Iris pigment epithelial cell (primary cell): ENCODE data around the gene IAH1.
"Not testable (repeated sequence)": the region's sequence is repeated elsewhere in the genome, so short reads cannot be mapped to it uniquely, and the experiment has no call there.

Source experiments
- DNase-seq: peaks from one replicate; pipeline ENCODE4 v3.0.0-alpha.2; 2011; ENCODE audit warnings: low read depth

The IAH1 gene

DNA sequence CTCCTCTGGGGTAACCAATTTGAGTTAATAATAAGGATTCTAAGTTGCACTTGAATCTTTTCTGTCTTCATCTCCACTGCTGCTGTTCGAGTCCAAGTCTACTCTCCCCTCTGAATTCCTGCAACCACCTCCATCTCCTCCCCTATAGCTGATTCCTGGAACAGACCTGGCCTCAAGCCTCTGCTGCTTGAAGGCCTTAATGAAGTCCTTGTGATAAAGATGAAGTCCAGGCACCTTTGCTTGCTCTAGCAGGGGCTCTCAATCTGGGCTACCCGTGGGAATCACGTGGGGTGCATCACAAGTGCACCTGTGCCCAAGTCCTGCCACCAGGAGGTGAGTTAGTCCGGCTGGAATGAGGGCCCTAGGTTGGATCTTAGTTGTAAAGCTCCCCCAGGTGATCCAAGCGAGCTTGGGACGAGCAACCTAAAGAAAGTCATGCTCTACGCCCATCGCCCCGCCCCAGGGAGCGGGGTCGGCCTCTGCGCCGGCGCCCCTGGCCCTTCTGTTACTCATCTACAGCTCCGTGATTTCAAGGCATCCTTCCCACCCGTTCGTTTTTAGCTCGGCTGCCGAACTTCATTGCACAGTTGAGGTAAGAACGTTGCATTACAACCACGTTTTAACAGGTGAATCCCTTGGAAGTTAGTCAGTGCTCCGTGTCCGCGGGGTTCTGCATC is 905 bp upstream of the IAH1 start:
- DNase-seq, result no peak

DNA sequence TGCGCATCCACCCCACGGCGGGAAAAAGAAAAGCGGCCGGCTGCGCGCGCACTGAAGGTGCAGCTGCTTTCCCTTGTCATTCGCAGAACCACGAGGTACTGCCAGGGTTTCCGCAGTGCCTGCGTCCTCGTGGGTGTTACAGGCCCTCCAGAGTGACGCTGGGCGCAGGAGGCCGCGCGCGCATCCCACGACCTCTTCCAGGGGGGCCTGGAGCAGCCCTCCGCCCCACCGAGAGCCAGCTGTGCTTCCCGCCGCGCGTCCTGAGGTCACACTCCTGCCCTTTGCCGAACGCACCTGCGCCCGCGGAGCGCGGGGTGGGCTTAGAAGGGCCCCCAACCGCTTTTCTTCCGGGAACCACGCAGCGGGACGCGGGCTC is 378 bp upstream of the IAH1 start:
- peak; percentile 22 for DNase-seq

DNA sequence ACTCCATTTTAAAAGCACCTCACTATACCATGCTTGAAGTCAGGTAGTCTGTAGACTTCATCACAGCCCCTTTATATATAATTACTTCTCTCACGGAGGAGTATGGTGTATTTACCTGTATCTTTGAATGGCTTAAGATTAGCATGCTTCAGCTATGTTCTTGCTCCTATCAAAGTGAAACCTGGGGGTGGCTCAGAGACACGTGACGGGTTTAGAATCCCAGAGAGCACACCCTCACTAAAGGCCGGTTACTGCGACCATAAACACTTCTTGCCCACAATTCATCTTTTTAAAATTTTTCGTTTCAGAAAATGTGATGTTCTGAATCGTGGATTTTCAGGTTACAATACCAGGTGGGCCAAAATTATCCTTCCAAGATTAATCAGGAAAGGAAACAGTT is 3.6 kb downstream of the IAH1 start:
- DNase-seq, result no peak

DNA sequence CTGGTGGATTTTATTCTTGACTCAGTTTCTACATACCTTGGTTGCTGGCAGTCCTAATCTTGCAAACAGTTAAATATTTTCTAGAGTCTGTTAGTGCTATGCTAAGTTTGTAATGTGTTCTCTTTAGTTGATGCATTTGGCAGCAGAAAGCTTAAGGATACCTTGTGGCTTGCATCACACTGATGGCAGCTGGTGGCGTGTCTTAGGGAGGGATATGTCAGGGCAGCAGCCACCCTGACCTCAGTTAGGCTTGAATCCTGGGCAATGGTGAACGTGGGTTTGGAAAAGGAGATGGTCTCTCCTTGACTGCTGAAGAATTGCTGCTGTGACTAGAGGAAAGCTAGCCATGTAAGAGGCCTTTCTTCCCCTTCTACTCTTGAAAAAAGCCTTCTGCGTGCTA is 4.2 kb downstream of the IAH1 start:
- DNase-seq, result no peak

DNA sequence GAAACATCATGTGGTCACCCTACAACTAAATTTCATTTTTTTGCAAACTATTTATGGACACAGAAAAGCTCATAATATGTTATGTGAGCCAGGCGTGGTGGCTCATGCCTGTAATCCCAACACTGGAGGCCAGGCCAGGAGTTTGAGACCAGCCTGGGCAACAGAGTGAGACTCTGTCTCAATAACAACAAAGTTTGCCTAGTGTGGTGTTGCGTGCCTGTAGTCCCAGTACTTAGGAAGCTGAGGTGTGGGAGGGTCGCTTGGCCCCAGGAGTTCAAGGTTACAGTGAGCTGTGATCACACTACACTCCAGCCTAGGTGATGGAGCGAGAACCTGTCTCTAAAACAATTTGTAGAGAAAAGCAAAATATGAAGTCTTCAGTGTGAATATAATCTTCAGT is 5.8 kb downstream of the IAH1 start:
- DNase-seq, result no peak

DNA sequence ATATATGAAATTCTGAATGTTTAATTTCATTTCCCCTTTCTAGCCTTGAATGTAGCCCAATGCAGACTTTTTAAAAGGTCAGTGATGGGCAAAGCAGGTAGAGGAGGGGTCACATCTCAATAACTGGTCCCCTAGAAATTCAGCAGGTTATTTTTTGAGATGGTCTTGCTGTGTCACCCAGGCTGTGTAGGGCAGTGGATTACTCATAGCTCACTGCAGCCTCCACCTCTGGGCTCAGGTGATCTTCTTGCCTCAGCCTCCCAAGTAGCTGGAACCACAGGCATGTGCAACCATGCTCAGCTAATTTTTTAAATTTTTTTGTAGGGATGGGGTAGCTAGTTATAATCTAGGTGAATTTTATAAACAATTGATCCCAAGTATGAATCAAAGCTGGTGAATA is 8.8 kb downstream of the IAH1 start:
- peak; percentile 16 for DNase-seq

DNA sequence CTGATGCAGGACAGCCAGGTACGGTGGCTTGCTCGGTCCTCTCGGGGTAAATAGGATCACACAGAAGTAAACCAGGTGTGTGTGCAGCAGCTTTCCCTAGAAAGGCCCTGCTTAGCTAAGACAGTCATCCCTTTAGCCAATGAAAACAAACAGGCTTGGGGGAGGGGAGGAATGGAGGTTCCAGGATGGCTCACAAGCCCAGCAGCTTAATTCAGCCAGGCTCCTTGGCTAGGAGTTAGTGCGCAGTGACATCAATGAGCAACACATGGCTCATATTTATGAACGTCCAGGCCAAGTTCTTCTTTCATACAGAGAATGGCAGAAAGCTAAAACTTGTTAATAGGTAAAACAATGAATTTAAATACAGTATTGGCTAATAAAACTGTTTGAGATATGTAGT is 10.2 kb downstream of the IAH1 start:
- DNase-seq, result peak; percentile 66

DNA sequence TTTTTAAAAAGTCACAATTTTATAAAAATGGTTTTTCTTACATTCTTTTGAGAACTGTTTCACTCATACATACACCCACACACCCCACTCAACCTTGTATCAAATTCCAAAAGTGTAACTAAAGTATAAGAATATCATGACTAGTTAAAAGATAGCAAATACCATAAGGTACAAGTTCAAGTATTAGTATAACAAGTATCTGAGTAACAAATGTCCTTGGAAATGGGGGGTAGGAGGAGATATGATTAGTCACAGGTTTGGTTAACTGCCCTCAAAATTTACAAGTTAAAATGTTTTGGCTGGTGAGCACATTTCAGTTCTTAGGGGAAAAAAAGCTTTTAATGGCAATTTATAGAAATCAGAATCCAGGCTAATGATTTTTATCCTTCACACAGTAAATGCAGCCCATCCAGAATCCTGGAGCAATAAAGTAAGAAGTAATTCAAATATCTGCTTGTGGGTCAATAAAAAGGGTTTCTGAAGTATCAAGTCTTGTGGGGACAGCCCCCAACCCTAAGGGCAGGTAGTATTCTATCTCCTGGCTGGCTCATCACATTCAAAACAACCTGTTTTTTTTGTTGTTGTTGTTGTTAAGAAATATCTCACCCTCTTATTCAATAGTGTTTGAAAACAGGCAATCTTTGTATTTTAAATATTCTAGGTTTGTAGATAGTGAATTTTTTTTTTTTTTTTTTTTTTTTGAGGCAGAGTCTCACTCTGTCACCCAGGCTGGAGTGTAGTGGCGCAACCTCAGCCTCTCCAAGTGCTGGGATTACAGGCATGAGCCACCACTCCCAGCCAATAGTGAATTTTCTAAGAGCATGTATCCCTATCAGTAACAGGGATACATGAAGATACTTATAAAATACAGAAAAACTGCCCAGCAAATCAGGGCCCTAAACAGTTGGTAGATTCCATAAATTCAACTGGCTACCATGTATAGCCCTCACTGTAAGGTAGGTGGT is 14.5 kb downstream of the IAH1 start:
- peak; percentile 71 for DNase-seq

DNA sequence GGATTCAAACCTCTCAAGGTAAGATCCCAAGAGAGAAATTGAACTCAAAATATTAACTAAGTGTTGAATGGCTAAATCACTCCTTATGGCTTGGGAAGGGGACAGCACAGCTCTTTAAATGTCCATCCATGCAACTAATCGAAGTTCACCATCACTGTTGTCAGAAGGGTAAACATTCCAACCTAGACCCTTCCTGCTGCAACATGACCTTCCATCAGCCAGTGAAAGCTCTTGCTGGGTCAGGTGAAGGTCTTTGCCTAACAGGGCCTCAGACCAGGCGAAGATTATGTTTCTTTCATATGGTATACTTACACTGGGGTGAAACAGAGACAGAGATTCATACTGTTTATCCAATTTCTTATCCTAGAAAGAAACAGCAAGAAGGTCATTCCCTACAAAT is 16.4 kb downstream of the IAH1 start:
- DNase-seq, result no peak

DNA sequence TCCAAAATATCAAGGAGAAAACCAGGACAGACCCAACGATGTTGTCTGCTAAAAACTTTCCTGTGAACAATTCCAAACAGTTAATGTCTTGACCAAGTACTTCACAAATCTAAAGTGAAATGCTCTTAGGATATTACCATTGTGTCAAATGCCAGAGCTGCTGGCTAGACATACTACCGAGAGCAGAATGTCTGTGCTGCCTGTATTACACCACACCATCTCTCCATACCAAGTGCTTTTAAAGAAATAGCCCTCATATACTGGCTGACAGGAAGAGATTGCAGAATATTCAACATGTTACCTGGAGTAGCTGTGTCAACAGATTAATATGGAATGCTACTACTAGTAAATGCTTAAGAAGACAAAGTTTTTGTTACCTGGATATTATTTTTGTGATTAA is 18.6 kb downstream of the IAH1 start:
- no peak for DNase-seq

DNA sequence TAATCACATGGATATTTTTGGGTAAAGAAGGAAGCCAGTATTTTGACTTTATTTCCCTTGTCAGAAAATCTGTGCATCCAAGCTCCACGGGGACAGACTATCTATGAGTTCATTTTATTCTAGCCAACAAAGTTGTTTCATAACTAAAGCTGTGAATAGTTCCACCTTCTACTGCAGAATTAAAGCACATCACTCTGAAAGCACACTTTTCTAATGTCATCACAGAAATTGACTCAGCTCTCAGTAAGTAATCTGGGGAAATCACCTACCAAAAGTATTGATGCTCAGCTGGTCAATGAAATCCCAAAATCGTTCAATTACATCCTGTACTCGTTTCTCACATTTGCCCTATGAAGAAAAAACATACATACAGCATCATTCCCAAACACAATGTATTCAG is 19.1 kb downstream of the IAH1 start:
- DNase-seq, result no peak

DNA sequence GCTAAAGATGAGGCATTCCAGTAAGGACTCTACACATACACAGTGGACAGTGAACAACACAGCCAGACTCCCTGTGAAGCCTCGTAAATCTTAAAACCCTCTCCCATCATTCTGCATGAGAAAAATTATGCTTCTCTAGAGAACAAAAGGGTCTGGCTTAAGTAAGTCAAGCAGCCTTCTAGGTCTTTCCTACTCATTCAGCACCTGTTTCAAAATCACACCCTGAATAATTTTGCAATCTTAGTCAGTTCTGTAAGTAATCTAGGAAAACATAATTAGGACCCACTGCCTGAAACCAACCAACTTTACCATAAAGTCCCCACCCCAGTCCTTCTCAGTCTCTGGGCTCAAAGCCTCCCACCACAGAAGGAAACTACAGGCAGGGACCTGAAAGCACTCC is 19.7 kb downstream of the IAH1 start:
- DNase-seq, result no peak

DNA sequence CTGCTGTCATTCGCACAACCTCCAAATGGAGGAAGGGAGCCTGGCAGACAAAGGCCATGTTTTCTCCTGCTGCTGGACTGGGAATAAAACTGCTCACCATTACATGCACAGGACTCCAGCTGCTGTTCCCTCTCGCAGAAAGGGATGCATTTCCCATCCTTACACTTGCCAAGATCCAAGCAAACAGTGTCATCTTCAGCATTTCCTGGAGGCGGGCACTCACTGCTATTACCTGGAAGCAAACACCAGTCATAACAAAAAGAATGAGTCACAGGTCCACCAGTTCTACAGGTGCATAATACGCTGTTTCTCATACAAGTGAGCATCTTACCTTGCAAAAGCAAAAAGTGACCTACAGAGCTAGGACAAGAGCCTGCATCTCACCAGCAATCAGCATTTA is 22.7 kb downstream of the IAH1 start:
- no peak for DNase-seq

DNA sequence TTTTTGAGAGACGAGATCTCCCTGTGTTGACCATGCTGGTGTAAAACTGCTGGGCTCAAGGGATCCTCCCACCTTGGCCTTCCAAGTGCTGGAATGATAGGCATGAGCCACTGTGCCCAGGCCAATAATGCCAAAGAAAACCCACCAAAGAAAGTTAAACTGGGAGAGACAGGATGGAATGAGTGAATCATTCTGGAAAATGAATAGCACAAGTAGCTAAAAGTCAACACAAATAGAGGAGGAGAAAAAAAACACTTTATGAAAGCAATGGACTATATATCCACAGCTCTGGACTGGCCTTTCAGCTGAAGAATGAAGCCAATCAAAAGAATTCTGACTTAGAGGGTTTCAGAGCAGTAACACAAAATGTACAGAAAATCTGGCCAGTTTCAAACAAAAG is 23.9 kb downstream of the IAH1 start:
- DNase-seq, result no peak

DNA sequence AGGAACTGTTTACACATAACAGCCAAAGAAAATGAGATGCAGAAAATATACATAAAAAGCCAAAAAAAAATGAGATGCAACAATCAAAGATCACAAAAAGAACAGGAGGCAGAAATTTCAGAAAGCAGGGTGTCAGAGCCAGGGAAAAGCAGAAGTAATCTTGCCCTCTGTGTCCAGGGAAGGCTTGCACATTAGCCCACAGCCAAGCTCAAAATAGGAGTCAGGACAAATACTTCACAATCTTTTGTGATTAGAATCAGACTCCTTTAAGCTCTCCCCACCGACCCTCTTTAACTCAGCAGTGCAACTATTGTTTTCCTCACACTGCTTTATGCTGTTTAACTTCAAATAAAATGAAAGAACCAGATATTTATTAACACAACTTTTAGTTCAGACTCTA is 34.6 kb downstream of the IAH1 start:
- DNase-seq, result no peak

DNA sequence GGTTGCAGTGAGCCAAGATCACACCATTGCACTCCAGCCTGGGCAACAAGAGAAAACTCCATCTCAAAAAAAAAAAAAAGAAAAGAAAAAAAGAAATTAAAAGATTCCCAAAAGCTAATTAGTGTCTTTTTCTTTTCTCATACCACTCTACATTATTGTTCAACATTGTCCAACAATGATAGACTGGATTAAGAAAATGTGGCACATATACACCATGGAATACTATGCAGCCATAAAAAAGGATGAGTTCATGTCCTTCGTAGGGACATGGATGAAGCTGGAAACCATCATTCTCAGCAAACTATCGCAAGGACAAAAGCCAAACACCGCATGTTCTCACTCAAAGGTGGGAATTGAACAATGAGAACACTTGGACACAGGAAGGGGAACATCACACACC is 39.6 kb downstream of the IAH1 start:
- DNase-seq, result not testable (repeated sequence)

DNA sequence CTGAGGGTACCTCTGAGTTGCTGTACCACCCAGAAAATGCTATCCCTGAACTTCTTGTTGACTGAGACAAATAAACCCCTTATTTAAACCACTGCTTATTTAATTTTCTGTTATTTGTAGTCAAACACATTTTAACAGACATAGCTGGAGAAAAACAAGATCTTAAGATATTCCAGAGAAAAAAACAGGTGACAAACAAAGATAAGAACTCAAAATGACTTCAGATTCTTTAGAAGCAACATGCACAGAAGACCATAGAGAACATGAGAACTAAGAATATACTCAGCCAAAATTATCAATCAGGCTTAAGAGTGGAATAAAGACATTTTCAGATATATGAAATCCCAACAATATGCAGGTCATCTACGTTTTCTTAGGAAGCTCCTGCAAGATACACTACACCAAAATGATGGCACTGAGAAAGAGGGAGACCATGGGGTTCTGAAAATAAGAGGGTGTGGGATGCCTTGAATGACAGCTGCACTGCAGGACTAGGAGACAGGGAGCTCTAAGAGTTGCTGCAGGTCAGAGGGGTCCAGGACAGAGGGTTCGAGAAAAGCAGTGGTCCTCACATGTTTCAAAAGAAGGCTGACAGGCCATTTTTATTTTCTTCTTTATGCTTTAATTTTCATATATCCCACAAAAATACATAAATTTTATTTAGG is 42.9 kb downstream of the IAH1 start:
- no peak for DNase-seq

DNA sequence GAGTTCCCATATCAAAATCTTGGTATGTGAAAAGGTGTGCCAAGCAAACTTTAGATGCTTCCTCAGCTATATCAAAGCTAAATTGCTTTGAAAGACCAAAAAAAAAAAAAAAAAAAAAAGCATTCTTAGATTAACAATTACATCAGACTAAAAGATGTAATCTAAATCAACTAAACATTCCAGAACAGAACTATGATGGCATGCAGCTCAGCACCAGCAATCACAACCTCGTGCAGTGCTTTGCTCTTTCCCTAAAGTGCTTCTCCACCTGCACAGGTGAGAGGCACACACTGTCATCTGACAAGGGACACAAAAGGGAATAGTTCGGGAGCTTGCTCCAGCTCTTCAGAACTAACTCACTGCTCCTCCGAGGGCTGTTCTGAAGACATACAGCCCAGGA is 43.8 kb downstream of the IAH1 start:
- DNase-seq, result no peak

DNA sequence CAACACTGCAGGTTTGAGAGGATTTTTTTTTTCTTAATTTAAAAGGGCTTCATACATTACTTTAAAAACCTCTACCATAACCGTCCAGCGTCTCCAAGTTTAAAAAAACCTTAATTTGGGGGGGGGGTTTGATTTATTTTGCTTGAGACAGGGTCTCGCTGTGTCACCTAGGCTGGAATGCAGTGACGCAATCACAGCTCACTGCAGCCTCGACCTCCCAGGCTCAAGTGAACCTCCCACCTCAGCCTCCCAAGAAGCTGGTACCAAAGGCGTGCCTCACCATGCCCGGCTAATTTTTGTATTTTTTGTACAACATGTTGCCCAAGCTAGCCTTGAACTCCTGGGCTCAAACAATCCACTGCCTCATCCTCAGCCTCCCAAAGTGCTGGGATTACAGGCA is 44.4 kb downstream of the IAH1 start:
- DNase-seq, result no peak

DNA sequence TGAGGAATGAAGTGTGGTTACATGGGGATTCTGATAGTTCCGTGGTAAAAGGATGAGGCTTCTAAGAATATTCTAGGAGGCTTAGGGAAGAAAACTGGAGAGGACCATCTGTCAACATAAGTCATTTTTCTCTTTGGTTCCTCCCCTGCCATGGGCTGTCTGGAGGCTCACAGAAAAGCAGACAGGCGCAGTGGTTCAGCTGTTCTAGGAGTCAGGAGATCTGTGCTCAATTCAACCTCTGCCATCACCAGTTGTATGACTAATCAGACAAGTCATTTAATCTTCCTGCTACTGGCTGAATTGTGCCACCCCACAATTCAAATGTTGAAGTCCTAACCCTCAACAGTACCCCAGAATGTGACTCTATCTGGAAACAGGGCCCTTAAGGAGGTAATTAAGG is 44.9 kb downstream of the IAH1 start:
- peak; percentile 65 for DNase-seq

DNA sequence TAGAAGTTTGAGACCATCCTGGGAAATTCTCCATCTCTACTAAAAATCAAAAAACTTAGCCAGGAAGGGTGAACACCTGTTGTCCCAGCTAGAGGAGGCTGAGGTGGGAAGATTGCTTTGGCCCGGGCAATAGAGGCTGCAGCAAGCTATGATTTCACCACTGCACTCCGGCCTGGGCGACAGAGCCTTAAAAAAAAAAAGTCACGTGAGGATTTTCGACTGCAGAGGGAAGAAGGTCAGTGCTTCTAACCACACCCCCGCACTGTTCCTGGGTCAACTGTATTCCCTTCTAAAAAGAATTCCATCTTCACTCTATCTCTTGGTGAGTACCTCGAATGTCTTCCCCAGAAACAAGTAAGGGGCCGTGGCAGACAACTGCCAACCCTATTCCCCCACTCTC is 49.9 kb downstream of the IAH1 start:
- DNase-seq, result no peak

DNA sequence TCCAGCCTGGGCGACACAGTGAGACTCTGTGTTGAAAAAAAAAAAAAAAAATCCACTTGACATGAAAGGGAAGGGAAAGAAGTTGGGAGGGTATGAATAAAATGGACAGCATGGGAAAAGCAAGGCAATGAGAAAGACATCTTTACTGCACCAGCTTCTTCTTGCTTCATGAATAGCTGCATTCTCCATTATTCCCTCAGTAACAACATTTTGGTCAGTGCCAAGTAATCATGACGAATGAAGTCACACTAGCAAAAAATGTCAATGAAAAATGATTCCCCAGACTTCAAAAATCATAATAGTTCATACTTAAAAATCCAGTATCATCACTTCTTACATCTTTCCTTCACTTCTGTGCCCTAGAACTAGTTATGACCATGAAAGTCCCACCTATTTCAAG is 50.9 kb downstream of the IAH1 start:
- no peak for DNase-seq
